Measurements from ENCODE around the gene IL12RB1.

The IL12RB1 gene

DNA sequence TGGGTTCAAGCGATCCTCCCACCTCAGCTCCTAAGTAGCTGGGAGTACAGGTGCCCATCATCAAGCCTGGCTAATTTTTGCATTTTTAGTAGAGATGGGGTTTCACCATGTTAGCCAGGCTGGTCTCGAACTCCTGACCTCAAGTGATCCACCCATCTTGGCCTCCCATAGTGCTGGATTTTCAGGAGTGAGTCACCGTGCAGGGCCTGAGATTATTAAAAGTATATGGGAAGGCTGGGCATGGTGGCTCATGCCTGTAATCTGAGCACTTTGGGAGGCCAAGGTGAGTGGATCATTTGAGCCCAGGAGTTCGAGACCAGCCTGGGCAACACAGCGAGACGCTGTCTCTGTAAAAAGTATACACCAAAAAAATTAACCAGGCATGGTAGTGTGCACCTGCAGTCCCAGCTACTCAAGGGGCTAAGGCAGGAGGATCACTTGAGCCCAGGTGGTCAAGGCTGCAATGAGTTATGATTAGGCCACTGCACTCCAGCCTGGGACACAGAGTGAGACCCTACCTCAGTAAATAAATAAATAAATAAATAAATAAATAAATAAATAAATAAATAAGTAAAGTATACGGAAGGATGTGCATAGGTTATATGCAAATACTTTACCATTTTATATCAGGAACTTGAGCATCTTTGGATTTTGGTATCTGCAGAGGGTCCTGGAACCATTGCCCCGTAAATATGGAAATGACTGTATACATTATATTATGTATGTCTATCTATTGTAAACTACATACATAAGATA, 854 bp downstream of the IL12RB1 start:
- DNase-seq: no peak

DNA sequence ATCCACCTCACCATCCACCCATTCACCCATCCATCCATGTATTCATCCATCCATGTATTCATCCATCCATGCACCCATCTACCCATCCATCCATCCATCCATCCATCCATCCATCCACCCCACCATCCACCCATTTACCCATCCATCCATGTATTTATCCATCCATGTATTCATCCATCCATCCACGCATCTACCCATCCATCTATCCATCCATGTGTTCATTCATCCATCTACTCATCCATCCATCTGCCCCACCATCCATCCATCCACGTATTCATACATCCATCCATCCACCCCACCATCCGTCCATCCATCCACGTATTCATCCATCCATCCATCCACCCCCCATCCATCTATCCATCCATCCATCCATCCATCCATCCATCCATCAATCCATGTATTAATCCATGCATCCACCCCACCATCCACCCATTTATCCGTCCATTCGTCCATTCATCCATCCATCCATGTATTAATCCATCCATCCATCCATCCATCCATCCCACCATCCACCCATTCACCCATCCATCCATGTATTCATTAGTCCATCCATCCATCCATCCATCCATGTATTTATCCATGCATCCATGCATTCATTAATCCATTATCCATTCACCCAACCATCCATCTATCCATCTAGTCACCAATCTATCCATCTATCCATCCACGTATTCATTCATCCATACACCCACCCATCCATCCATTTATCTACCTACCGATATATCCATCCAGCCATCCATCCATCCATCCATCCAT, 2.6 kb downstream of the IL12RB1 start:
- no peak for DNase-seq

DNA sequence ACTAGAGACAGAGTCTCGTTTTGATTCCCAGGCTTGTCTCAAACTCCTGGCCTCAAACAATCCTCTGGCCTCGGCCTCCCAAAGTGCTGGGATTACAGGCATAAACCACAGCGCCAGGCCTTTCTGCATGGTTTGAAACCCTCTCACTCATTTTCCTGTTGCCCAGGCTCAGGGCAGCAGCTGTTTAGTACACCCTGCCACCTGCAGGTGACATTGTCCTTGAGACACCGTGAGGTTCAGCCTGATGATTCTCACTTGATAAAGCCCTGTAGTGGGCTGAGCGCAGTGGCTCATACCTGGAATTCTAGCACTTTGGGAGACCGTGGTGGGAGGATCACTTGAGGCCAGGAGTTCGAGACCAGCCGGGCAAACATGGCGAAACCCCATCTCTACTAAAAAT, 12.5 kb downstream of the IL12RB1 start:
- DNase-seq: no peak

DNA sequence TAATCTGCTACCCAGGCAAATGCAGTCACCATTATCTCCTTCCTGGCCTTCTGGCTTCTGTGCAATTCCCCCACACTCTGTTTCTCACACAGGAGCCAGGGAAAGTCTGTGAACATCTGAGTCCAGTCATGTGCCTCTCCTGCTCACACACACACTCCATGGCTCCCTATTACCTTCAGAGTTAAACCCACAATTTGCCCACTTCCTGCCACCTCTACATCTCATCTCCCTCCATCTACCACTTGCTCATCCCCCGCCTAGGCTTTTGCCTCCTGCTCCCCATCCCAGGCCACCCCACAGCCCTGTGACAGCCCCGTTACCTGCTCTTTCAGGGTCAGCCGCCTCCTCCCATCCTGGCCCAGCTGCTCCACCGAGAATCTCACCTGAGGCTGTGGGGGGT, 13.5 kb downstream of the IL12RB1 start:
- no peak for DNase-seq

DNA sequence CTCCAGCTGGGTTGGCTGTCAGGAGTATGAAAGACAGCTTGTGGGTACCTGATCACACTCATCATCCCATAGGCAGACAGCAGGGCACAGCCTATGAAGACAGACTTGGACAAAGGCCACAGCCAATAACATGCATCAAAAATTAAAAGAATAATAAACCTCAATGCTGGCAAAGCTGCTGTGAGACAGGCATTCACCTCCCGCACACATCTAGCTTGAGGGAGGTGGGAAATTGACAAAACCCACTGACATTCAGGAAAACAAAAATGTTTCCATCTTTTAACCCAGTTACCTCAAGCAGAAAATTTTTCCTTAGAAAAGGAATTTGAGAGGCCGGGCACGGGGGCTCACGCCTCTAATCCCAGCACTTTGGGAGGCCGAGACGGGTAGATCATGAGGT, 14.4 kb downstream of the IL12RB1 start:
- DNase-seq: no peak

DNA sequence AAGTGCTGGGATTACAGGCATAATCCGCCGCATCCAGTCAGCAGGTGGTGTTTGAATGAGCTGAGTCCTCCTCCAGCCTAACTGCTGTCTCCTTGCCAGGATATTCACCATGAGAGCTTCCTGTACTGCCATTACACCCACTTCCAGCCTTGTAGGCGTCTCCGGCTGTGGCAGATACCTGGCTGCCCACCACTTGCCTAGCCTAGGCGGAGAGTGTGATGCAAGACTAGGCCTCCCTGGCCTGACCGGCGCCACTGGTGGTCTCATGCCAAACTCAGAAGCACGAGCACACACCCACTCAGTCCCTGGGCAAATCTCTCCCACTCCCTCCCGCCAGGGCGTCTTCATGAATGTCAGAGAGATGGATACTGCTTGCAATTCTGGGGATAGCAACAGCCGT, 16.6 kb downstream of the IL12RB1 start:
- DNase-seq: no peak

DNA sequence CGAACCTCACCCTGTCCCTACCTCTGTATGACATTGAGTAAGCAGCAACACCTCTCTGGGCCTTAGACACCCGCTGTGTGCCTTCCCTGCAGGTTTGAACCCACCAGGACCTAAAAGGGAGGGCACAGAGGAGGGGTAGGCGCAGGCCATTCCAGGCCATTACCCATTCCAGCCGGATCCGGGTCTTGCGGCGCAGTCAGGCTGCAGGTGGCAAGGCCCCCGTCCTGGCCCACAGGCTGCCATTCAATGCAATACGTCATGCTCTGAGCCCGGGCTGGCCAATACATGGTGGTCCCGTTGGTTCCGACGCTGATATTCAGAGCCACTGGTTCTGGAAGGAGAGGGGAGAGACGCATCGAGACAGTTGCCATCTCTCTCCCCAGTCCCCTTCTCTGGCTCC, 17.4 kb downstream of the IL12RB1 start:
- no peak for DNase-seq

DNA sequence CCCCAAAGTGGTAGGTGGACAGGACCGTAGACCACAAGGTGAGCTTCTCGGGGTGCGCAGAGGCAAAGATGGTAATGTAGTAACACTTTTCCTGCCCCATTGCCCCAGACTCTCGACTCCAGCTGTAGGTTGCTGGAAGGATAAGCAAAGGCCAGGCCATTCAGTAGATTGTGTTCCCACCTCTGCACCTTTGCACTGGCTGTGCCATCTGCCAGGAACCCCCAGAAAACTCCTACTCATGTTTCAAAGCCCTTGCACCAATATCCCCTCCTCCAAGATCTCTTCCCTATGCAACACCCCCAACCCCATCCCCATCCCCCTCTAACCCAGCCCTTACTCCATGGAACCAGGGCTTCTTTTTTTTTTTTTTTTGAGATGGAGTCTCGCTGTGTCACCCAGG, 18.3 kb downstream of the IL12RB1 start:
- DNase-seq: no peak

DNA sequence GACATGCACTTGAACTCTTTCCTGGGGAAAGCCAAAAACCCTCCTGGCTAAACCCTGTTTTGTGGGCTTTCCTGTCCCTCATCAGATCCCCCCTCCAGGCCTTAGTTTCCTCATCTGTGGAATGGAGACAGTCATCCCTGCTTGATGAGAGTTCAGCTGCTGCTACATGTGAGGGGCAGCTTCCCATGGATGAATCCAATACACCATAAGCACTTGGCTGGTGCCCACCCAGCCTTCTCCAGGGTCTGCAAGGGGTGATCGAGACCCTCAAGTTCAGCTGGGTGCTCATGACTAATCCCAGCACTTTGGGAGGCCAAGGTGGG, 21.6 kb downstream of the IL12RB1 start:
- no peak for DNase-seq

DNA sequence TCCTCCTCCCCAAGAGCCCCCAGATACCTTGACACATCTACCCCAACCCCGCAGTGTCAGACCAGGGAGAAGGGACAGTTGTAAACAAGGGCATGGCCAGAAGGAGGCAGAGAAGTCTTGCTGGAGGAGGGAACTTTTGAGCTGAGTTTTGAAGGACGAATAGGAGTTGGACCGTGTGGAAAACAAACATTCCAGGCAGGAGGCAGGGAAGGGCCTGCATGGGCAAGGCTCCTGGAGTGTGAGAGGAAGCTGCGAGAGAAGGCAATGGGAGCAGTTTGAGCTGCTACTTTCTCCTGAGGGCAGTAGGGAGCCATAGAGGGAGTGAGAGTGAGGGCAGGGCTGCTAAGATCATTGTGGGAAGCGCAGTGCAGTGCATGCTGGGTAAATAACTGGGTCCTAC, 23.3 kb downstream of the IL12RB1 start:
- no peak for DNase-seq

DNA sequence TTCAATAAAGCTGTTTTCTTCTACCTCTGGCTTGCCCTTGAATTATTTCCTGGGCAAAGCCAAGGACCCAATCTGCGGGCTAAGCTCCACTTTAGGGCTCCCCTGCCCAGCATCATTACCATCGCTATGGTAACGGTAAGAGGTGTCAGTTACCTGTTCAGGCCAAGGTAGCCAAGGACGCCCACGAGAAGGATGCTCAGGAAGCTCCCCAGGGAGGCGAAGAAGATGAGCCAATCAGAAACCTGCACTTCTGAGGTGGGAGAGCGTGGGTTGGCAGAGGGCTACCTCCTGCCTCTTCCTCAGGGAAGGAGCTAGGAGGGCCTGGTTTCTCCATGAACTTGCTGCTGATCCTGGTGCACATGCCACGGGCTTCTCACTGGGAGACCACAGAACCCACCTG, 24.7 kb downstream of the IL12RB1 start:
- DNase-seq: peak; percentile 36

DNA sequence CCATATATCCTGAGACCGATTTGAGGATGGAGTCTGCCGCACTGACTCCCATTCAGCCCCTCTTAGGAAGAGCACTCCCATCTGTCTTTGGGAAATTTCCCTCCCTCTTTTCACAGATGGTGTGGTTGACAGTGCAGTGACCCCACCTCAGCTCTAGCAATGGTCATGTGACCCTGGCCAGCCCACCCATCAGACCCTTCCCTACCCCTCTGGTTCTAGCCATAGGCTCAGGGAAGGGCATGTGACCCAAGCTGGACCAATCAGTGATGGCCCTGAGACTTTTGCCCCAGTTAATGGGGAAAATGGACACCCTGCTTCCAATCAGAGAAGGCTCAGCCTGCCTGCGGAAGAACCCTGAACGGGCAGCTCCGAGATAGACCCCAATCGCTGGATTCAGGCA, 26.3 kb downstream of the IL12RB1 start:
- no peak for DNase-seq

DNA sequence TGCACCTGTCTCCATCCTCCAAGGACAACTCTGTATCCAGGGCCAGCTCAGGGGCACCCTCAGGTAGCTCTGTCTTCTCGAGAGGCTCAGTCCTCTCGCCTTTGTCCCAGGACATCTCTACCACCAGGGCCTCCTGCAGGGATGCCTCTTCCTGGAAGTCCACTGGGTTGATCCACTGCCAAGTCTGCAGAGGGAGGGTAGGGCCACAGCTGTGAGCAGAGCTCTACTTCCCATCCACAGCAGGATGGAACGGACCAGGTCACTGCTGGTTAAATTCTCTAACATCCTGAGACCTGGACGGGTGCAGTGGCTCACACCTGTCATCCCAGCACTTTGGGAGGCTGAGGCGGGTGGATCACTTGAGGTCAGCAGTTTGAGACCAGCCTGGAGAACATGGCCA, 26.8 kb downstream of the IL12RB1 start:
- no peak for DNase-seq

DNA sequence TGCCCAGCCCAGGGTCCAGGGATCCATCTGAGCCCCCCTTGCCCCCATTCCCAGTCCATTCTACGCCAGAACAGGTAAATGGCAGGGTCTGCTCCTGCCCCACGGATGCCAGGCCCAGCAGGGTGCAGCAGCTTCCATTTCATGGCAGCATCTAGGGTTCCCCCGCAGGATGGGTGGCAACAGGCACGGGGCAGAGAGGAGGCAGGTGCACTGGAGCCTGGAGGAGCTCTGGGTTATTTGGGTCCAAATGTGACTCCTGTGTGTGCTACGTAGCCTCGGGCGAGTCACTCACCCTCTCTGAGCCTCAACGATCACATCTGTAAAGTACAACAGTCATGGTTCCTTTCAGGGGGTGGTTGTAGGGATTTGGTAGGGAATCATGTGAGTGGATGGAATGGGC, 27.4 kb downstream of the IL12RB1 start:
- DNase-seq: no peak

DNA sequence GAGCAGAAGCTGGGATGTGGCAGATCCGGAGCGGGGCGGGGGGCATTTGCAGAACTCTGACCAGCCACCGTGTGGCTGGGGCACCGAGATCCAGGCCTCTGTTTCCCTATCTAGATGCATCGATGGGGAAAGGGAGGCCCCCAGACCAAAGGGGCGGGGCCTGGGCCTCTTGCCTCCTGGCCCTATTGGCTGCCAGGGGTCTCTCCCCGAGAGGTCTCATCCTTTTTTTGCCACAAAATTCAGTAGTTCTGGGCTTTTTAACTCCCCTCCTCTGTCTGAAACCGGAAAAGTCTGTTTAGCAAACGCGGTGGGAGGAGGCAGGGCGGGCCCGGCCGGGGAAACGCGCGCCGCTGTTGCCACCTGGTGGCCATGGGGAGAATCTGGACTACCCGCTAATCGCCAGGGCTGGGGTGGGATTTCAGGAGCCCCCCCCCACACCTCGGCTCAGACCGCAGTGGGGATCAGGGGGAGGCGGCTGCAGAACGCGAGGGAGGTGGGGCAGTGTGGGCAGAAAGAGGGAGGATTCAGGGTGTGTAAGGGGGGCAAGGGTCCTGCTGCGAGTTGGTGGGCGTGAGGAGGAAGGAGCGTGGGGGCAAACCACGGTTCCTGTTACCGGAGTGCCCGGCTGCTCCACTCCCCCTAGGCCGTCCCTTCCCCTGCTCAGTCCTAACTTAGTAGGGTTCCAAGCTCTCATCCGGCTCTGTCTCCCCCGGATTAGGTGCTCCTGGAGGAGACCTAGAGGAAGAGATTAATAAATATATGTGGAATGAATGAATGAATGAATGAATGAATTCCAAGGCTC, 28.3 kb downstream of the IL12RB1 start:
- DNase-seq: peak; percentile 29

DNA sequence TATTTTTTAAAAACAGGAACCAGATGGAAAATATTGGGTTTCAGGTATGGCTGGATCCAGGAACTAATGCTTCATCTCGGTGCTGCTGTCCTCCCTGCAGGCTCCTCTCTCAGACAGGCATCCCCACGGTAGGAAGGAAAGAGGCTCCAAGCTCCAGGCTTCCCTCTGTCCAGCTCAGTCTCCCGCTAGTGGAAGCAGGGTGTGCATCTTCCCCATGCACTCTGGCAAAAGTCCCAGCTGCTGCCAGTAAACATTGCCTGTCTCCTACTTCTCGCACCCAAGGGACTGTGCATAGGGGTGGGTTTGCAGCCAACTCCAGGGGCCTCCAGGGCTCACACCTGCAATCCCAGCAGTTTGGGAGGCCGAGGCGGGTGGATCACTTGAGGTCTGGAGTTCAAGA, 29.2 kb downstream of the IL12RB1 start:
- no peak for DNase-seq

DNA sequence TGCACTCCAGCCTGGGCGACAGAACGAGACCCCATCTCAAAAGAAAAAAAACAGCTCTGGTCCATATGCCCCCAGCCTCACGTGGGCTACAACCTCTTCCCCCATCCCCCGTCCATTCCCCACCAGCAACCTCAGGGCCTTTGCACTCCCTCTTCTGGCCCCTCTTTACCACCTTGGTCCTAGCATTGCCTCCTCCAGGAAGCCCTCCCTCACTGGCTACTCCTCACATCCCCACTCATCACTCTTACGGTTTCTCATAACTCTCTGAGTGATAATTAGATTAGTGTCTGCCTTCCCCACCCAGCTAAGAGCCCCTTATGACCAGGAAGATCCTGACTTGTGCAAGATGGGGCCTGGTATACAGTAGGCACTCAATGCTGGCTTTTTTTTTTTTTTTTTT, 30.8 kb downstream of the IL12RB1 start:
- DNase-seq: no peak

DNA sequence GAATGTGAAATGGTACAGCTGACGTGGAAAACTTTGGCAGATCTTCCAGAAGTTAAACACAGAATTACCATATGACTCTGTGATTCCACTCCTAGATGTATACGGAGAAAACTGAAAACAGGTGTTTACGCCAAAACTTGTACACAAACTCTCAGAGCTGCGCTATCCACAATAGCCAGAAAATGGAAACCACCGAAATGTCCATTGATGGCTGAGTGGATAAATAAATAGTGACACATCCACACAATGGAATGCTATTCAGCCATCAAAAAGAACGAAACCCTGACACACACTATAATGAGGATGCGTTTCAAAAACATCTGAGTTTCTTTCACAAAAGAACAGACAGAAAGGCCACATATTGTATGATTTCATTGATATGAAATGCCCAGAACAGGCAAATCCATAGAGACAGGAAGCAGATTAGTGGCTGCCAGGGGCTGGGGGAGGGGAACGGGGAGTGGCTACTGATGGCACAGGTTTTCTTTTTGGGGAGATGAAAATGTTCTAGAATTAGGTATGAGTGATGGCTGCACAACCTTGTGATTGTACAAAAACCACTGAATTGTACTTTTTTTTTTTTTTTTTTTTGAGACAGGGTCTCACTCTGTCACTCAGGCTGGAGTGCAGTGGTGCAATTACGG, 33.0 kb downstream of the IL12RB1 start:
- no peak for DNase-seq

DNA sequence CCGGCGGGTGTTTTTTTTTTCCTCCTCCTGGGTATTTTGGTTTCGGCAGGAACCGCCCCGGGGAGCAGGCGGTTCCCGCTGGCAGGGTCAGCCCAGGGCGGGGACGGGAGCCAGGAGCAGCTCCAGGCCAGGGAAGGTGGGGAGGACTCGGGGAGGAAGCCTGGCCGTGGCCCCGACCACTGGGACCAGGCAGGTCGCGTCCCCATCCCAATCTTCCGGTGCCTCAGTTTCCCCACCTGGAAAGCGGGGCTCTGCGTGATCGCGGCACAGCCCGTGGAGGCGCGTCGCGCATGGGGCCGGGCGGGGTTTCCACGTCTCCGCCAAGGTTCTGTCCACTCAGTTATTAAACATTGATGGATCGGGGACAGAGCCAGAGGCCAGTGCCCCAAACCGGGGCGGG, 34.8 kb downstream of the IL12RB1 start:
- no peak for DNase-seq

DNA sequence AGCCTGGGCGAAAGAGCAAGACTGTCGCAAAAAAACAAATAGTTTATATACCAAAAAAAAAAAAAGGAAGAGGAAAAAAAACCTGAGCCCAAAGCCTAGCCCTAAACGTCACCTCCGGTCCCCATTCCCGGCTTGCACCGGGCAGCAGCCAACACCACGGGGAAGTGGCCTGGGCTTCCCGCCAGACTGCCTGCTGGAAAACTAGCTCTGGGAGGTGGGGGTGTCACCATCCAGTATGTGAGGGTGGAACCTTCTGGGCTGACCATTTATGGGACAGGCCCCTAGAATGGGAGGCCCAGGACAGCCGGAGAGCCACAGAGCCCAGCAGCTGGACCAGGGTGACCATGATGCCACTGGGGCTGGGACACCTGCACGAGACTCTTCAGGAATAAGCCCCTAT, 37.3 kb downstream of the IL12RB1 start:
- no peak for DNase-seq

DNA sequence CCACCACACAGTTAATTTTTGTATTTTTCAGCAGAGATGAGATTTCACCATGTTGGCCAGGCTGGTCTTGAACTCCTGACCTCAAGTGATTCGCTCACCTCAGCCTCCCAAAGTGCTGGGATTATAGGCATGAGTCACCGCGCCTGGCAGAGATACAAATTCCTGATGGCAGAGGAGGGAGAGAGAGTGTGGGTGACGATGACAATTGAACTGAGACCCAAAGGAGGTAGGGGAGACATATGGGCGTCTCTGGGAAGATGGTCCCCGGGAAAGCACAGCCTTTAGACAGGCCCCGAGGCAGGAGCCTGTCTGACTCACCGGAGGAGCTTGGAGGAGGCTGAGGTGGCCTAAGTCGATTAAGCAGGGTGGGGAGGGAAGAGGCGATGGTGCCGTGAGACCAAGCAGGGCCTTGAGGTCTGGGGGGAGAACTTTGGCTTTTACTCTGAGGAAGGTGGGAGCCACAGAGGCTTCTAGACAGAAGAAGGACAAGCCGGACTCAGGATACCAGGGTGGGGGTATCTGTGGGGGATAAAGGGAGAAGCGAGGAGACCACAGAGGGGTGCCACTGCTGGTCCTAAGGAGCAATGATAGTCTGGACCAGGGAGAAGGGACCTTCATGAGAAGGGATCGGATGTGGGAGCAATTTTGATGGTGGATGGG, 40.5 kb downstream of the IL12RB1 start:
- no peak for DNase-seq

DNA sequence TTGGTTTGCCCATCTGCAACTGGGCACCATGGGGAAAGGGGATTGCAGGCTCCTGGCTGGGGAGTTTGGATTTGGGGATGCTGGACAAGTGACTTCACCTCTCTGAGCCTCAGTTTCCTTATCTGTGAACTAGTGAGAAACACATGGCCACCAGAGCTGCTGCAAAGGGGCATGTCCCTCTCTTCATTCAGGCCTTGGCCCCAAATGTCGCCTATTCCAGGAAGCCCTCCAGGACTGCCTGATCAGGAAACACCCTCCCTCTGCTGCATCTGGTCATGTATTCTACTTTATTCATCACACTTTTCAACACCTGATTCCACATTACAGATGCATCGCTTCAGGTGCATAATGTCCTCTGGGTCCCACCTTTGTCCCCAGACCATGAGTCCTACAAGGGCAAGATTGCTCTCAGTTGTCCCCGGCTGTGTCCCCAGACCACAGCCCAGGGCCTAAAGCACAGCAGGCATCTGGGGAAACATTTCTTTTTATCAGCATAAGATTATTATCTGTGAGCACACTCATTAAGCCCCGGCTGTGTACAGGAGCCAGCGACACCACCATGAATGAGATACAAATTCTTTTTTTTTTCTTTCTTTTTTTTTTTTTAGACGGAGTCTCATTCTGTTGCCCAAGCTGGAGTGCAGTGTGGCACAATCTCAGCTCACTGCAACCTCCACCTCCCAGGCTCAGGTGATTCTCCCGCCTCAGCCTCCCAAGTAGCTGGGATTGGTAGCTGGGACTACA, 41.3 kb downstream of the IL12RB1 start:
- DNase-seq: no peak
